Nephron progenitor cell (in vitro differentiated cells): ENCODE data around the gene SIPA1L3.

ENCODE experiments used
- DNase-seq: peaks from one replicate; pipeline ENCODE4 v3.0.0; 2021
- H3K27ac Mint-ChIP-seq: 2 replicates; pipeline ENCODE4 v1.8.0; 2021; ENCODE audit warnings: mild to moderate bottlenecking, moderate library complexity, mixed read lengths
- H3K27me3 Mint-ChIP-seq: 2 replicates; pipeline ENCODE4 v1.8.0; 2021; ENCODE audit warnings: mild to moderate bottlenecking, low read depth, mixed read lengths; ENCODE audit not compliant: poor library complexity
- H3K36me3 Mint-ChIP-seq: 2 replicates; pipeline ENCODE4 v1.8.0; 2021; ENCODE audit warnings: low read depth, mixed read lengths
- H3K4me1 Mint-ChIP-seq: 2 replicates; pipeline ENCODE4 v1.8.0; 2021; ENCODE audit warnings: mixed read lengths
- H3K4me3 Mint-ChIP-seq: 2 replicates; pipeline ENCODE4 v1.8.0; 2021; ENCODE audit warnings: mild to moderate bottlenecking, moderate library complexity, mixed read lengths
- H3K9me3 Mint-ChIP-seq: 2 replicates; pipeline ENCODE4 v1.8.0; 2021; ENCODE audit warnings: mild to moderate bottlenecking, moderate library complexity, mixed read lengths
- TF ChIP-seq, protein P1 (sequence below): fragments of 200-600 bp; sonication (generic); IDR thresholded peaks from 2 replicates; pipeline ENCODE4 v1.5.0; 2021; ENCODE audit warnings: antibody characterized with exemption

Gene SIPA1L3

DNA sequence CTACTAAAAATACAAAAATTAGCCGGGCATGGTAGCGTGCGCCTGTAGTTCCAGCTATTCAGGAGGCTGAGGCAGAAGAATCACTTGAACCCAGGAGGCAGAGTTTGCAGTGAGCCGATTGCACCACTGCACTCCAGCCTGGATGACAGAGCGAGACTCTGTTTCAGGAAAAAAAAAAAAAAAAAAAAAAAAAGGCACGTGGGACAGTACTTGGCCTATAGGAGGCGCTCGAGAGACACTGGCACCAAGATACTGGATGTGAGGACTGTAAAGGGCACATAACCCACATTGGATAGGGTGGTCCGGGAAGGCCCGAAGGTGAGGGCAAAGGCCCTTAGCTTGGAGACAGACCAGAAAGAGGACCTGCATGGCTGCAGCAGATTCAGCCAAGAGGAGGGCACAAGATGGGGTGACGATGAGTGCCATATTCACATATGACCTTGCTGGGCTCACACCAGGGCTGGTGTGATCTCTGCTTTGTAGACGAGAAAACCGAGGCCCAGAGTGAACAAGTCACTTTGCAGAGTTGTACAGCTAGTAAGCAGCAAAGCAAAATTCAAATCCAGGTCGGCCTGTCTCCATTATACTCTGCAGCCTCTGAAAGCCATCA lies 227.6 kb downstream of the SIPA1L3 start:
- peak overlapping the region; percentile 45 for H3K27ac Mint-ChIP-seq
- H3K27me3 Mint-ChIP-seq: peaks cover 5% of the 10 kb centered on the region
- H3K9me3 Mint-ChIP-seq: no peaks in the 10 kb centered on the region
- H3K4me1 Mint-ChIP-seq: peaks cover 28% of the 10 kb centered on the region
- DNase-seq: peak; percentile 48
- no peak overlapping the region for H3K4me3 Mint-ChIP-seq
- TF ChIP-seq, protein P1, sequence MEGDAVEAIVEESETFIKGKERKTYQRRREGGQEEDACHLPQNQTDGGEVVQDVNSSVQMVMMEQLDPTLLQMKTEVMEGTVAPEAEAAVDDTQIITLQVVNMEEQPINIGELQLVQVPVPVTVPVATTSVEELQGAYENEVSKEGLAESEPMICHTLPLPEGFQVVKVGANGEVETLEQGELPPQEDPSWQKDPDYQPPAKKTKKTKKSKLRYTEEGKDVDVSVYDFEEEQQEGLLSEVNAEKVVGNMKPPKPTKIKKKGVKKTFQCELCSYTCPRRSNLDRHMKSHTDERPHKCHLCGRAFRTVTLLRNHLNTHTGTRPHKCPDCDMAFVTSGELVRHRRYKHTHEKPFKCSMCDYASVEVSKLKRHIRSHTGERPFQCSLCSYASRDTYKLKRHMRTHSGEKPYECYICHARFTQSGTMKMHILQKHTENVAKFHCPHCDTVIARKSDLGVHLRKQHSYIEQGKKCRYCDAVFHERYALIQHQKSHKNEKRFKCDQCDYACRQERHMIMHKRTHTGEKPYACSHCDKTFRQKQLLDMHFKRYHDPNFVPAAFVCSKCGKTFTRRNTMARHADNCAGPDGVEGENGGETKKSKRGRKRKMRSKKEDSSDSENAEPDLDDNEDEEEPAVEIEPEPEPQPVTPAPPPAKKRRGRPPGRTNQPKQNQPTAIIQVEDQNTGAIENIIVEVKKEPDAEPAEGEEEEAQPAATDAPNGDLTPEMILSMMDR: peak; percentile 65
- peaks cover 16% of the 10 kb centered on the region for H3K36me3 Mint-ChIP-seq

DNA sequence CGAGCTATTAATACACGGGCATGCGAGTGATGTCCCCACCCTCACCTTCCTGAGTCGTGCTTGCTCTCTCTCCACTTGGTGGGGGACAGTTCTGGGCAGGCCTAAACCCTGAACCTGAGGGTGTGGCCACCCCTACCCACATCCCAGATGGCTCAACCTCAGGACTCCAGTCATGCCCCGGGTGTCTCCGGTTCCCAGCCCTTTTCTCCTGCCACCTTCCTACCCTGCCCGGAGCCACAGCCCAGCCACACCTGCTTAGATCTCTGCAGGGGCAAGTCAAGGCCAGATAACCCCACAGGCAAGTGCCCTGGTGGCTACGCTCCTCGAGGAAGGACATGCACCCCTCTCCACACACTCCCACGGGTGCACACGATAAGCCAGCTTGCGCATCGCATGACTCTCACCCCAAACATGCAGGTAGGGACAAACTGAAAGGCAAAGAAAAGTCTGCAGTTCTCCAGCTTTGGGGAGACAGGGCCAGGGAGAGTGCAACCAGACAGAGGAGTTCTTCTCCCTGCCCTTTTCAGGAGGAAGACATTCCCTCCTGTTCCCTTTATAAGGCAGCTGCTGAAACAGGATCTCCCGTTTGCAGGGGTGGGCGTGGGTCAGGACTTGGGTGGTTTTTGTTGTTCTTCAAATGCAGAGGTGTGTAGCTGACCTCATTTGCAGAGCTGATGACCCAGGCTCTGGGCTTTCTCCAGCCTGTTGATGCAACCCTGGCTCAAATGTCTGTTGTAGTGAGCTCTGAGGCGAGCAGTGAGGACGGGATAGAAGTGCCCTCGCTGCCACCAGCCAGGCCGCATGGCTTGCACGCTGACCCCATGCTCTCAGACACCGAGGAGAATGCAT lies 228.4 kb downstream of the SIPA1L3 start:
- Mint-ChIP-seq H3K4me3 (no peak overlapping the region), H3K27ac (peak overlapping the region; percentile 60), H3K9me3 (no peaks in the 10 kb centered on the region), H3K36me3 (peaks cover 16% of the 10 kb centered on the region), H3K27me3 (peaks cover 5% of the 10 kb centered on the region), H3K4me1 (peaks cover 34% of the 10 kb centered on the region)
- TF ChIP-seq, protein P1: no peak
- peak; percentile 31 for DNase-seq

DNA sequence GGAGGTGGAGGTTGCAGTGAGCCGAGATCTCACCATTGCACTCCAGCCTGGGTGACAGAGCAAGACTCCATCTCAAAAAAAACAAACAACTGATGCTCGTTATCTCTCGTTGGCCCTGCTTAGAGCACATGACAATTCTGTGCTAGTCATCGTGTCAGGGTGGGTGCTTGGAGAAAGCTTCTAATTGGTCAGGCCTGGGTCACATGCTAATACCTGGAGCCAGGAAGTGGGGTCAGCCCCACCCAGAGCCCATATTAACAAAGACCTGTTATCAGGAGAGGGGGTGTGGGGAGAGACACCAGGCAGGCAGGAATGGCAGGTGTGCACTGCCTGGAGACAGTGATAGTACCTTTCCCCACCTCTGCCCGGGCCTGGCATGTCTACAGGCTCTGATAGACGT lies 232.1 kb downstream of the SIPA1L3 start:
- Mint-ChIP-seq H3K36me3 (peaks cover 3% of the 10 kb centered on the region), H3K27ac (no peak overlapping the region)
- no peak for DNase-seq

DNA sequence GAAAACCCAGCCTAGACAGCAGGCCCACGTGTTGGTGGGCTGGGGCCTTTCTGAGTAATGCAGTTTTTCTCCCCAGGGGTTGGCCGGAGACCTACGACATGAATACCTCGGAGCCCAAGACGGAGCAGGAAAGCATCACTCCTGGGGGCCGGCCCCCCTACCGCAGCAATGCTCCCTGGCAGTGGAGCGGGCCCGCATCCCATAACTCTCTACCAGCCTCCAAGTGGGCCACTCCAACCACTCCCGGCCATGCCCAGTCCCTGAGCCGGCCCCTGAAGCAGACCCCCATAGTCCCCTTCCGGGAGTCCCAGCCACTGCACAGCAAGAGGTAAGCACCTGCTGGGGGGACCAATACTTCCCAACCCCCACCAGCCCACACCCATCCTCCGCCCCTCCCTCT lies 234.1 kb downstream of the SIPA1L3 start:
- Mint-ChIP-seq H3K27me3 (peaks cover 8% of the 10 kb centered on the region), H3K4me3 (no peak overlapping the region), H3K4me1 (peaks cover 29% of the 10 kb centered on the region), H3K27ac (no peak overlapping the region), H3K36me3 (peaks cover 12% of the 10 kb centered on the region), H3K9me3 (no peaks in the 10 kb centered on the region)
- no peak for DNase-seq
- TF ChIP-seq, protein P1: no peak

More for the DNA sequence above, 232.1 kb downstream of the SIPA1L3 start:
- peaks cover 10% of the 10 kb centered on the region for H3K27me3 Mint-ChIP-seq
- no peaks in the 10 kb centered on the region for H3K9me3 Mint-ChIP-seq
- H3K4me3 Mint-ChIP-seq: no peak overlapping the region
- TF ChIP-seq, protein P1: no peak
- H3K4me1 Mint-ChIP-seq: peaks cover 38% of the 10 kb centered on the region

DNA sequence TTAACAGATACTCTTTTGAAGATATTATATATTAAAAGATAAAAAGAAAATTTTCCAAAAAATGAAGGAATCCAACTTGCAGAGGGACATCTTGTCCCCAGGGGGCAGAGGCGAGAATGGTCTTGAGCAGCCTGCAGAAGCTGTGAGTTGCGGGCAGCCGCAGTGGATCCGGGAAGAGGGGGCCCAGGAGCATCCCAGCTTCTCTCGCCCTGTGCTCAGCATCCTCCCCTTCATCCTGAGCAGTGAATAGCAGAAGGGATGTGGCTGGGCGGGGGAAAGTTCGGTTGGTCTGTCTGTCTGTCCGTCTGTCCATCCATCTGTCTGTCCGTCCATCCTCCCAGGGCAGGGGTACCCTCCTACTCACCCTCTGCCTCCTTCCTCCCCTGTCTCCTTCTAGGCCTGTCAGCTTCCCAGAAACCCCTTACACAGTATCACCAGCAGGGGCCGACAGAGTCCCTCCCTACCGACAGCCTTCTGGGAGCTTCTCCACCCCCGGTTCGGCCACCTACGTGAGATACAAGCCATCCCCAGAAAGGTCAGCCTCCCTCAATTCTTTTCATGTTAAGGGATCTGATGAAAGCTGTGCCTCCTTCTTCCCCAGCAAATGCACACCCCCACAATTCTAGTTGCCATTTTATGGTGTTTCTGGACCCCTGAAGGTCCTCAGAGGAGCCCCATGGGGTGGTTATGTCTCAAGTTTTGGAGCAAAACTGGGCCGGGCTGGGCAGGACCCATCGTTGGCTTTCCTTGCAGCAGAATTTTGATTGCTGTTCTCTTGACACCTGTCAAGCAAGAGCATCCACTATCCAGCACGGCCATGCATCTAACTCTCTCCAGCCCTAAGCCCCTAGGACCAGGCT lies 235.4 kb downstream of the SIPA1L3 start:
- Mint-ChIP-seq H3K4me1 (peaks cover 27% of the 10 kb centered on the region), H3K27ac (peak overlapping the region; percentile 87), H3K36me3 (peaks cover 12% of the 10 kb centered on the region), H3K4me3 (no peak overlapping the region), H3K27me3 (peaks cover 5% of the 10 kb centered on the region), H3K9me3 (no peaks in the 10 kb centered on the region)
- peak; percentile 78 for DNase-seq
- TF ChIP-seq, protein P1: peak; percentile 83
